Measurements from ENCODE around the gene ACSM4. TPM values are rescaled to one million over a fixed set of nuclear protein-coding genes. Genes with fewer than 3 reads are reported as not detected.
A peak's percentile ranks its signal among the peaks of the same experiment; 100 is the strongest.

ACSM4 gene
- total and polyA plus RNA-seq, 2 donors (not counting 1 experiment from before 2014, with no cell fraction given), result not detected

DNA sequence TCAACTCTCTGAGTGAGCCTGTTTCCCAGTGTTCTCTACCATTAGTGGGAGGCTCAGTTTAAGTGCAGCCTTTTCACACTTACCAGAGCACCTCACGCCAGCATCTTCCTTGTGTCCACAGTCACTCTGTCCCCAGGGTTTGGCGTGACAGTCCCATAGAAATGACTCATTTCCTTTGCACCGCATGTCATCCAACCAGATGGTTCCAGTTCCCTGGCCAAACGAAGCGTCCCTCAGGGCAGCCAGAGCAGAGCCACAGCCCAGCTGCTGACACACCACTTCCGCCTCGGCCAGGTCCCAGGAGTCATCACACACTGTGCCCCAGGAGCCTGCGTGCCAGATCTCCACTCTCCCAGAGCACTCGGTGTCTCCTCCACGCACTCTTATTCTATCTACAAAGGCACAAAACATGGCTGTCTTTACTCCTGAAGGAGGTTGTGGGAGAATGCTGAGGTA lies 65.4 kb downstream of the ACSM4 start:
- ChIA-PET POLR2A (no interaction called here), CTCF (no interaction called here)
- H3K27me3 ChIP-seq (replicated peaks in 1 of 4; ENCODE audit: control extremely low read depth in 1 of 4, control insufficient read depth in 3 of 4, insufficient read depth in 4 of 4, low read length in 3 of 4), result no peaks in the 10 kb centered on the region
- DNase-seq (no peak), ATAC-seq (ENCODE audit: low read depth) (no peak)
- H3K9me3 ChIP-seq (ENCODE audit: control extremely low read depth in 1 of 3, control insufficient read depth in 2 of 3, insufficient read depth in 1 of 3, low read length in 2 of 3), result no peaks in the 10 kb centered on the region
- Mint-ChIP-seq H3K4me3 (no peak overlapping the region), H3K4me1 (no peaks in the 10 kb centered on the region), H3K27ac (no peak overlapping the region), H3K9me3 (ENCODE audit: insufficient read depth) (no peaks in the 10 kb centered on the region), H3K27me3 (peaks cover 10% of the 10 kb centered on the region)
- H3K27ac ChIP-seq (ENCODE audit: low read length in 2 of 2), result no peak overlapping the region
- no peaks in the 10 kb centered on the region for H4K20me1 ChIP-seq (ENCODE audit: control insufficient read depth, insufficient read depth, low read length, poor library complexity, severe bottlenecking)
- no peaks in the 10 kb centered on the region for H3K4me1 ChIP-seq (ENCODE audit: control insufficient read depth in 2 of 2, insufficient read depth in 2 of 2, low read length in 2 of 2)
- TF ChIP-seq, protein P1, sequence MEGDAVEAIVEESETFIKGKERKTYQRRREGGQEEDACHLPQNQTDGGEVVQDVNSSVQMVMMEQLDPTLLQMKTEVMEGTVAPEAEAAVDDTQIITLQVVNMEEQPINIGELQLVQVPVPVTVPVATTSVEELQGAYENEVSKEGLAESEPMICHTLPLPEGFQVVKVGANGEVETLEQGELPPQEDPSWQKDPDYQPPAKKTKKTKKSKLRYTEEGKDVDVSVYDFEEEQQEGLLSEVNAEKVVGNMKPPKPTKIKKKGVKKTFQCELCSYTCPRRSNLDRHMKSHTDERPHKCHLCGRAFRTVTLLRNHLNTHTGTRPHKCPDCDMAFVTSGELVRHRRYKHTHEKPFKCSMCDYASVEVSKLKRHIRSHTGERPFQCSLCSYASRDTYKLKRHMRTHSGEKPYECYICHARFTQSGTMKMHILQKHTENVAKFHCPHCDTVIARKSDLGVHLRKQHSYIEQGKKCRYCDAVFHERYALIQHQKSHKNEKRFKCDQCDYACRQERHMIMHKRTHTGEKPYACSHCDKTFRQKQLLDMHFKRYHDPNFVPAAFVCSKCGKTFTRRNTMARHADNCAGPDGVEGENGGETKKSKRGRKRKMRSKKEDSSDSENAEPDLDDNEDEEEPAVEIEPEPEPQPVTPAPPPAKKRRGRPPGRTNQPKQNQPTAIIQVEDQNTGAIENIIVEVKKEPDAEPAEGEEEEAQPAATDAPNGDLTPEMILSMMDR (IDR thresholded peaks at IDR 0.05), result no peak
- TF ChIP-seq EZH2 (IDR thresholded peaks at IDR 0.05; ENCODE audit: borderline replicate concordance, insufficient read depth, low read depth, low read length, poor library complexity, severe bottlenecking), result no peak
- no peaks in the 10 kb centered on the region for H3K36me3 ChIP-seq (replicated peaks in 1 of 2; ENCODE audit: control extremely low read depth in 1 of 2, control insufficient read depth in 1 of 2, extremely low read depth in 1 of 2, insufficient read depth in 2 of 2, low read length in 1 of 2)
- intact Hi-C loops (cut with micrococcal nuclease), result no loop called here
- no peak overlapping the region for H3K4me3 ChIP-seq (ENCODE audit: control extremely low read depth in 1 of 5, extremely low read depth in 1 of 5, insufficient read depth in 1 of 5, low read depth in 2 of 5, low read length in 4 of 5)
- H3K79me2 ChIP-seq (ENCODE audit: control insufficient read depth, insufficient read depth, low read length), result no peaks in the 10 kb centered on the region
- 76% methylated on average over 7 of the region's 10 CpGs for WGBS (ENCODE audit: insufficient coverage)
- no peak overlapping the region for H3K9ac ChIP-seq (ENCODE audit: low read length)
- no peak overlapping the region for H3K4me2 ChIP-seq (replicated peaks; ENCODE audit: low read depth, low read length, poor library complexity, severe bottlenecking)
- peak overlapping the region; percentile 11 for H2AFZ ChIP-seq (ENCODE audit: insufficient read depth, low read depth, low read length, poor library complexity, severe bottlenecking)

DNA sequence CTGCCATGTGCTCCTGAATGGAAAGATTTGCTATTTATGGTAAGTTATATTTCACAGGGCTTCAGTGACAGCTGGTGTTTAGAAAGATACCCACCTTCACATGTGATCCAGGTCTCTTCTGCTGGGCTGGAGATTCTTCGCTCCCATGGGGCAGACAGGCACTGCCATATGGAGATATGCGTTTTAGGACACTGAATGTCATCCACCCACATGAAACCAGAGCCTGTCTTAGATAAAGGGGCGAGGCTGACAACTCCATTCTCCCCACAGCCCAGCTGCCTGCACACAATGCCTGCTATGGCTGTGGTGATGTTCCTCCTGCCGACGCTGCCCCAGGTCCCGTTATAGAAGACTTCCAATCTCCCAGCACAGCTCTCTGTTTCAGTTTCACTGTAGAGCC lies 69.4 kb downstream of the ACSM4 start:
- no peaks in the 10 kb centered on the region for H4K20me1 ChIP-seq (ENCODE audit: control insufficient read depth, insufficient read depth, low read length, poor library complexity, severe bottlenecking)
- H3K79me2 ChIP-seq (ENCODE audit: control insufficient read depth, insufficient read depth, low read length), result no peaks in the 10 kb centered on the region
- 88% methylated on average over 3 of the region's 6 CpGs for WGBS (ENCODE audit: insufficient coverage)
- Mint-ChIP-seq H3K27me3 (peaks cover 17% of the 10 kb centered on the region), H3K27ac (no peak overlapping the region), H3K4me3 (no peak overlapping the region), H3K9me3 (ENCODE audit: insufficient read depth) (no peaks in the 10 kb centered on the region), H3K4me1 (no peaks in the 10 kb centered on the region)
- no peak for TF ChIP-seq EZH2 (IDR thresholded peaks at IDR 0.05; ENCODE audit: borderline replicate concordance, insufficient read depth, low read depth, low read length, poor library complexity, severe bottlenecking)
- TF ChIP-seq, protein P1 (IDR thresholded peaks at IDR 0.05), result no peak
- no peak overlapping the region for H3K9ac ChIP-seq (ENCODE audit: low read length)
- intact Hi-C loops (cut with micrococcal nuclease), result no loop called here
- ChIA-PET POLR2A (no interaction called here), CTCF (no interaction called here)
- H2AFZ ChIP-seq (ENCODE audit: insufficient read depth, low read depth, low read length, poor library complexity, severe bottlenecking), result no peak overlapping the region
- H3K36me3 ChIP-seq (replicated peaks in 1 of 2; ENCODE audit: control extremely low read depth in 1 of 2, control insufficient read depth in 1 of 2, extremely low read depth in 1 of 2, insufficient read depth in 2 of 2, low read length in 1 of 2), result no peaks in the 10 kb centered on the region
- H3K4me1 ChIP-seq (ENCODE audit: control insufficient read depth in 2 of 2, insufficient read depth in 2 of 2, low read length in 2 of 2), result no peaks in the 10 kb centered on the region
- ATAC-seq (ENCODE audit: low read depth) (no peak), DNase-seq (no peak)
- no peak overlapping the region for H3K27ac ChIP-seq (ENCODE audit: low read length in 2 of 2)
- no peaks in the 10 kb centered on the region for H3K27me3 ChIP-seq (replicated peaks in 1 of 4; ENCODE audit: control extremely low read depth in 1 of 4, control insufficient read depth in 3 of 4, insufficient read depth in 4 of 4, low read length in 3 of 4)
- H3K9me3 ChIP-seq (ENCODE audit: control extremely low read depth in 1 of 3, control insufficient read depth in 2 of 3, insufficient read depth in 1 of 3, low read length in 2 of 3), result no peaks in the 10 kb centered on the region
- H3K4me2 ChIP-seq (replicated peaks; ENCODE audit: low read depth, low read length, poor library complexity, severe bottlenecking), result no peak overlapping the region
- no peak overlapping the region for H3K4me3 ChIP-seq (ENCODE audit: control extremely low read depth in 1 of 5, extremely low read depth in 1 of 5, insufficient read depth in 1 of 5, low read depth in 2 of 5, low read length in 4 of 5)
